Activated CD4-positive, alpha-beta T cell treated with anti-CD3 and anti-CD28 coated beads, Interleukin-2, amount 50 U/mL, for 48 hours (primary cell): Measurements from ENCODE around the gene ZNF629.

ENCODE experiments used
- DNase-seq, 2 experiments: peaks; one replicate each; pipeline ENCODE4 v3.0.0-alpha.2; 2020

The ZNF629 gene

GRCh38 chr16:30766206-30766932 lies 20.6 kb downstream of the ZNF629 start:
- DNase-seq = no peak

DNA sequence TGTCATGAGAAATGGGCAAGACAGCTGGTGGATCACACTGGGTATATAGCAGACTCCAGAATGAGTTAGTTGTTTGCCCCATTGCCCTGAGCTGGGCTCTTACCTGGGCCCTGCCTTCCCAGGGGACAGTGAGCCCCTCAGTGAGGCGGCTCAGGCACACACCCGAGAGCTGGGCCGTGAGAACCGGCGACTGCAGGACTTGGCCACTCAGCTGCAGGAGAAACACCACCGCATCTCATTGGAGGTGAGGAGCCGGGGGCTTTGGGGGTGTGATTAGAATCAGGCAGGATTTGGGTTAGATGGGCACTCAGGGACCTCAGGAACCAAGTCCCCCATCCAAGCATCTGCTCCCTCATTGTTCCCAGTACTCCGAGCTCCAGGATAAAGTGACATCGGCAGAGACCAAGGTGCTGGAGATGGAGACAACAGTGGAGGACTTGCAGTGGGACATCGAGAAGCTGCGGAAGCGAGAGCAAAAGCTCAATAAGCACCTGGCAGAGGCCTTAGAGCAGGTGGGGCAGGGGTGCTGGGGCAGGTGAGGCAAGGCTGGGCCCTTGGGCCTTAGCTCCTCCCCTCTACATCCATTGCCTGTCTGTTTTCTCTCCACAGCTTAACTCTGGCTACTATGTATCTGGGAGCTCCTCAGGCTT lies 22.1 kb downstream of the ZNF629 start:
- DNase-seq = no peak

DNA sequence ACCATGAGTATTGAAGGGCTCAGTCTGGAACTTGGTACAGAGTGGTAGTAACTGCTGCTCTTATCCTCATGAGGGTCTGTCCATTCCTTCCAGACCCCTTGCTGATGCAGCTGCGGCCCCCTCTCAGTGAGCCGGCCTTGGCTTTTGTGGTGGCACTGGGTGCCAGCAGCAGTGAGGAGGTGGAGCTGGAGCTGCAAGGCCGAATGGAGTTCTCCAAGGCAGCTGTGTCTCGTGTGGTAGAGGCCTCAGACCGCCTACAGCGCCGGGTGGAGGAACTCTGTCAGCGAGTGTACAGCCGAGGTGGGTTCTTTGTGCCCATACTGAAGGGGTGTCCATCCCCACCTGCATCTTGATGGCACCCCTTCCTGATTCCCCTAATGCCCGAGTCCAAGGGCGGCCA lies 22.9 kb downstream of the ZNF629 start:
- no peak for DNase-seq

DNA sequence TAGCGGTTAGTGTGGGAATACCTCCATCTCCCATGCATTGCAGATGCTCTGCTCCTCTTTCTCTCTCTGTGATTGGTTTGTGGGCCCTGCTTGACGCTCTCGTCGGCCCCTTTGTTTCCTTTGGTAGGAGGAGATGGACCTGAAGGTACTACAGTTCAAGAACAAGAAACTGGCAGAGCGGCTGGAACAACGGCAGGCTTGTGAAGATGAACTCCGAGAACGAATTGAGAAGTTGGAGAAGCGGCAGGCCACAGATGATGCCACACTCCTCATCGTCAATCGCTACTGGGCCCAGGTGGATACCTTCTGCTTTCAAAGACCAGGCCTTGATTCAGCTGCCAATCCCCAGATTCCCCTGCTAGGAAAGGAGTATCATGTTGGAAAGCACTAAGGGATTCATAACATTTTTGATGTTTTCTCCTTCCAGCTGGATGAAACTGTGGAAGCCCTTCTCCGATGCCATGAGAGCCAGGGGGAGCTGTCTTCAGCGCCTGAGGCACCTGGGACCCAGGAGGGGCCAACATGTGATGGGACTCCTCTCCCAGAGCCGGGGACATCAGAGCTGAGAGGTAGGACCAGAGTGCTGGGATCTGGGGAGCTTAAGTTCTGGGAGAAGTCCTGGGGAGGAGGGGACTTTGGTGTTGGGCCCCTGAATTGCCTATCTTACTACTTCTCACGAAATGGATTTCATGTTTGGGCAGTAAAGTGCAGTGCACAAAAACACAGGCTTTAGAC lies 23.8 kb downstream of the ZNF629 start:
- no peak for DNase-seq

DNA sequence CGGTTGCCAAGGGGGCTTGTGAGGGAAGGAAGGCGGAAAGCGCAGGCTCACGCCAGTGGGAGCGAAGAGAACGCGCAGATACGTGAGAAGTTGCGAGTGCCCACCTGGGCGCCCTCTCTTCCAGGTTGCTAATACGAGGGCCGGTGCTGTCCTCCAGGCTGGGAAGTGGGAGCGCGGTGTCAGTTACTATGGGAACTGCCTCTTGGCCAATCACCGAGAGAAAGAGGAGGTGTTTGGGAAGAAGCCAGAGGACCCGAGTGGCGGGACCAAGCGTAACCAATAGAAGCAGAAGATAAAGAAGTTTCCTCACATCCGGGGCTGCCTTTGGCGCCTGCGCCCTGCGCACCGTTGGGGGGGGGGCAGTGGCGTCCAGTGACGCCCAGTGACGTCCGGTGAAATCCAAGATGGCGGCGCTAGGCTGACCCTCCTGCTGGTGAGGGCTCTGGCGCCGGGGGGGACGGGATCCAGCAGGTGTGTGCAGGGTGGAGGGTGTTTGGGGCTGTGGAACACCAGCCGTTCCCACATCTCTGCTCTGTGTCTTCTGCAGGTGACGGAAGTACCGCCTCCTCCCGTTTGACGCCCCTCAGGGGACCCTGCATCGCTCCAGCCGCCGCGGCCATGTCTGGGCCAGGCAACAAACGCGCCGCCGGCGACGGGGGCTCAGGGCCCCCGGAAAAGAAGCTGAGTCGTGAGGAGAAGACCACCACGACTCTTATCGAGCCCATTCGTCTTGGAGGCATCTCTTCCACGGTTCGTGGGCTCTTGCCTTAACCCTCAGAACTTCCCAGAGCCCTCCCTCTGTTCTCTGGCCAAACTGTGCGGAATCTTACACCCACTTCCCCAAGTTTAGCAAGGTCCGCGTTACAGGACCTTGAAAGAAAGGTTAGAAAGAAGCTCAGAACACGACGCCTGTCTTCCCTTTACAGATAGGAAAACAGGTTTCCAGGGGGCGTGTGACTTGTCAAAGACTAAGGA lies 24.8 kb downstream of the ZNF629 start, which contains the start of the genes CFAP119 and RNF40:
CFAP119 (minus strand) TSS at position 135 of the 975 bp plus-strand sequence. CDS start 314 bp downstream, outside the sequence.
RNF40 (plus strand) TSS at position 395 of the 975 bp plus-strand sequence; CDS start at position 619, 224 bp downstream.
- peak; percentile 90 to 94 for DNase-seq

DNA sequence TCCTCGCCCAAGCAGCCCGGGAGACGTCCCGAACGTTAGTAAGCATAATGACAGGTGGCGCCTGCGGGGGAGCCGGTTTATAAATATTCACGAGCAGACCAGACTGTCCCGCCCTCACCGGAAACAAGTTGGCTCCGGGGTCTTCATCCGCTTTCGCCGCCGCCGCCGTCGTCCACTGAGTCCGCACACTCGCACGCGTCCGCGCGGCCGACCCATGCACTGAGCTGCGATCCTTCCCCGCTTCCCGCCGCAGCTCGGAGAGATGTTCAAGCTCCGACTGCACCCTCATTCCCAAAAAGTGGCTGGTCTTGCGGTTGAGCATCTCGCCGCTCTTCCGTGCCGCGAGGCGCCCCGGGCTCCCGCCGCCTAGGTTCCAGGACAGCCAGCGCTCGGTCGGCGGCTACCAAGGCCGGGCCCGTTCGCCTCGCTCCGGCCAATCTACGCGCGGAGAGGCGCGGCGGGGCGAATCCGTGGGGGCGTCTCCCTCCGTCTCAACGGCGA lies 25.5 kb downstream of the ZNF629 start:
- peak; percentile 45 to 59 for DNase-seq

DNA sequence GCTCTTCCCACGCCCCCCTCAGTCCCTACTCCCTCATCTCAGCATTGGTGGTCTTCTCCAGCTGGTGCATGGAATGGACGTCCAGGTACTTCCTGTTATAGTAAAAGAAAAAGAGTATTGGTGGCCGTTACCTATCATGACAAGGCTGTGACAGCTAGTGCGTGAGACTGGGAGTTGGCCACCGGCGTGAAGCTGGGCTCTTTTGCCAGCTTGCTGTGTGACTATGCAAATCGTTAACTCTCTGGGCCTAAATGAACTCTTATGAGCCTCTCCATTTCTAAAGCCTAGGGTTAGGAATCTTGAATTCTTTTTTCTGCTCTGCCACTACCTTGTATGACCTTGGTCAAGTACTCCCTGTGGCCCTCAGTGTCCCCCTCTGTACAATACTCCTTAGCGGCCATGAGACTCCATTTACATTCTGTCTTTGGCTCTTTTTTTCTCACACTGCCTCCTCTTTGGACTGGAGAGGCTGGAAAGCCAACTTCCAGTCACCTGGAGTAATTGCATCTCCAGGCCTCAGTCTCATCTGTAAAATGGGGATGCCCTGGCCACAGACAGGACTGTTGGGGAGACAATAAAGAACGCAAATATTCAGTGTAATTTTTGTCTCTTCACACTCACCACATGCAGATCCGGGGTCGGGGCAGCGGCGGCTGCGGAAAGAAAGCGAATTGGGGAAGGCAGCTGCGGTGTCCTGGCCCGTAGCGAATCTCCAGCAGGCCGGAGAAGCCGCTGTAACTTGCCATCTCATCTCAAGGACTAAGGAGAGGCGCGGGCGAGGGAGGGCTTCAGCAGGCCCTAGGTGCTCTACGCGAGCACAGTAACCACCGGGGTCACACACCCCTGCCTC lies 26.2 kb downstream of the ZNF629 start:
- no peak for DNase-seq

- DNase-seq = no peak
These were observed 26.9 kb downstream of the ZNF629 start for GRCh38 chr16:30760001-30760559.

GRCh38 chr16:30758988-30759491 lies 28.0 kb downstream of the ZNF629 start:
- no peak for DNase-seq

DNA sequence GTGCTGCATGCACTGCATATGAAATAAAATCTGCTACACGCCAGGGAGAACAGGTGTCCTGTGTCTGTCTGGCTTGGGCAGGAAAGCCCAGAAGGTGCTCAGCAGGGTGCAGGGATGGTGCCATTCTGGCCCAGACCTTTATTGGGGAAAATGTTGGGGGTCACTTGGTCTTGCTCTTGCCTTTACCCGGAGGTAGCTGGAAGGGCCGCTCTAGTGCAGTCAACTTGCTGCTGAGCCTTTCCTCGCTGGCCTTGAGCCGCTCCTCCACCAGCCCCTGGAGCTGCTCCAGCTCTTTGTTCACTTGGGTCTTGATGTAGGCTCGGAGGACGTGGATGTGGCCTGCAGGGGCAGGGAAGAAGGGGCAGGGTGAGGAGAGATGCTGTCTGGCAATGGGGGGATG lies 29.7 kb downstream of the ZNF629 start:
- no peak for DNase-seq

DNA sequence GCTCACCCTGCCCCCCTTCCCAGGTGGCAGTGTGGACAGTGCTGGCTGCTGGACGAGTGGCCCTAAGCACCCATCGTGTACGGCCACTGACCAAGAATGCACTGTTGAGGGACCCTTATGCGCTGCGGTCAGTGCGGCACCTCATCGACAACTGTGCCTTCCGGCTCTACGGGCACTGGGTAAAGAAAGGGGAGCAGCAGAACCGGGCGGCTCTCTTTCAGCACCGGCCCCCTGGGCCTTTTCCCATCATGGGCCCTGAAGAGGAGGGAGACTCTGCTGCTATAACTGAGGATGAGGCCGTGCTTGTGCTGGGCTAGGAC lies 30.3 kb downstream of the ZNF629 start:
- DNase-seq = no peak

GRCh38 chr16:30755955-30756780 lies 30.8 kb downstream of the ZNF629 start:
- no peak for DNase-seq

GRCh38 chr16:30753596-30753995 lies 33.4 kb downstream of the ZNF629 start:
- DNase-seq = no peak

DNA sequence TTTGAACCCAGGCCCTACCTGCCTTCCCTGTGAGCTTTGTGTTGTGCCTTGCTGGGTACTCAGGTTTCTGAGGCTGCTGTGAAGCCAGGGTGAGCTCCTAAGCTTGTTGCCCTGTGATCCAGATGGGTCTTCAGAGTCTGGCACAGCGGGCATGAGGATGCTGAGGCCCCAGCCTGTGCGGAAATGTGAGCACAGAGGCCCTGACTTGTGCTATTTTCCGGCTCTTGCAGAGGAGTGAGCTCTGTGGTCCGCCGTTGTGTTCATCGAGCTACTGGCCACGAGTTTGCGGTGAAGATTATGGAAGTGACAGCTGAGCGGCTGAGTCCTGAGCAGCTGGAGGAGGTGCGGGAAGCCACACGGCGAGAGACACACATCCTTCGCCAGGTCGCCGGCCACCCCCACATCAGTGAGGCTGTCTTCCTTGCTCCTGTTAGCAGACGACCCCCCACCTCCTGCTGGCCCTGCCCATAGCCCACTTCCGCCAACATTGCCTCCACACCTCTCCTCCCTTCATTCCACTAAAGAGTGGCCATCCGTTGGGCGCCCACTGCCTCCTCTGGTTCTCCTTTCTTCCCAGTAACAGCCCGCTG lies 36.0 kb downstream of the ZNF629 start:
- no peak for DNase-seq

- DNase-seq = no peak
These were observed 36.8 kb downstream of the ZNF629 start for GRCh38 chr16:30750201-30750600.

GRCh38 chr16:30748634-30749445 lies 38.2 kb downstream of the ZNF629 start:
- DNase-seq = peak; percentile 25 to 36

DNA sequence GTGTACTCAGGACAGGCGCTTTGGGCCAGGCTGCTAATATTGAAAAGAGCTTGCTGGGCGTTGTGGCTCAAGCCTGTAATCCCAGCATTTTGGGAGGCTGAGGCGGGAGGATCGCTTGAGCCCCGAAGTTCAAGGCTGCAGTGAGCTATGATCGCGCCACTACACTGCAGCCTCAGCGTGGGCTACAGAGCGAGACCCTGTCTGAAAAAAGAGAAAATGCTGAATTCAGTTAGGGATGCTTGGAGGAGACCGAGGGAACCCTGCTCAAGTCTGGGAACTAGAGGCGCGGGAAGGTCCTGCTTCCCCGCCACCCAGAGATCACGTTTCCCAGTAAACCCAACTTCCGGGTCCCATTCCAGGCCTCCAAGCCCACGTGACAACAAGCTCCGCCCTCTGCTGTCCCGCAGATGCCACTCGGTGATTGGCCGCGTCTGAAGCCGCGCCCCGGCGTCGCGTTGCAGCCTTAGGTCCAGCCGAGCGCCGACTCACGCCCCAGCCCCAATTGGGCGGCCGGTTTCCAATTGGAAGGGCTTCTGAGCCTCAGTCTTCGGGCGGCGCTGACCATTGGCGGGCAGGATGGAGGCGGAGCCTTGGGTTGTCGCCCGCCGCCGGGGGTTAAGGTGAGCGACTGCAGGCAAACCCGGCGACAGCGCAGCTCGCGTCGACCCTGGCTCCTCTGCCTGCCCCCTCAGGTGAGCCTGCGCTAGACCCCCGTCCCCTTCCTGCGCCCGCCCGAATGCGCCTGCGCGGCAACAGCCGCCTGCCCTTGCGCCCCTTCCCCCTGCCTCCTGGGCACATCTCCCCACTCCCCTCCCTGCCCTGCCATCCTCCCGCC lies 39.0 kb downstream of the ZNF629 start, which contains the start of gene PHKG2:
PHKG2 (plus strand) TSS at position 627 of the 835 bp plus-strand sequence. CDS start 396 bp downstream, outside the sequence.
- peak; percentile 98 to 99 for DNase-seq
